Activated T-cell treated with anti-CD3 and anti-CD28 coated beads for 24 hours (primary cell): ENCODE data around the gene AOC1.

Experiments used
- DNase-seq: peaks from one replicate; pipeline ENCODE4 v3.0.0-alpha.2; 2020; ENCODE audit warnings: low read depth

Gene AOC1

DNA sequence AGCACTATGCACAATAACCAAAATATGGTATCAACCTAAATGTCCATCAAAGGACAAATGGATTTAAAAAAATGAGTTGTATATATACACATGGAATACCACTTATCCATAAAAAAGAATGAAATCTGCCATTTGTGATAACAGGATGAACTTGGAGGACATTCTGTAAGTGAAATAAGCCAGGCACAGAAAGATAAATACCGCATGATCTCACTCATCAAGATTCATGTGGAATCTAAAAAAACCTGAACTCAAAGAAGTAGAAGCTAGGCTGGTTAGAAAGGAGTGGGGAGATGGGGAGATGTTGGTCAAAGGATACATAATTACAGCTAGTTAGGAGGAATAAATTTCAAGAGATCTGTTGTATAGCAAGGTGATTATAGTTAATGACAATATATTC lies 17.3 kb upstream of the AOC1 start:
- no peak for DNase-seq

DNA sequence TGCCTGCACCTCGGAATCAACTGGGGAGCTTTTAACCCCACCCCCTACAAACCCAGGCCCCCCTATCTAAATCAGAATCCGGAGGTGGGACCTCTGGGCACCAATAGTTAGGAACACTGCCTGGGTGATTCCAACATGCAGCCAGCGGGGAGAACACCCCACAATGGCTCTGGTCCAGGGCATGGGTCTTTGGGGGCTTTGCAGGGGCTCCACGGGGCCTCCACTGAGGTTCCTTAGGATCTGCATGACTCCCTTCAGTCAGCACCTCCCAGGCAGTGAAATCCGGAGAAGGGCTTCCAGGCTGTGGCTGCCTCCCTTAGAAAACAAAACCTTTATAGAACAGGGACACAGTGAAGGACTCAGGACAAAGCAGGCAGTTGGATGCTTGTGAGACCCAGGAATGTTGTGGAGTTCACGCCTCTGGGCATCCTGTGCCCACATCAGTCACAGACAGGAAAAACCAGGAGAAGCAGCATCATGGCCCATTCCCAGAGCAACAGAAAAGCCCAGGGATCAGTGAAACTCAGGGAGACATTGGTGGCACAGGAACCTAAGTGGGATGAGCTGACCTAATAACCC lies 16.5 kb upstream of the AOC1 start:
- DNase-seq = no peak

DNA sequence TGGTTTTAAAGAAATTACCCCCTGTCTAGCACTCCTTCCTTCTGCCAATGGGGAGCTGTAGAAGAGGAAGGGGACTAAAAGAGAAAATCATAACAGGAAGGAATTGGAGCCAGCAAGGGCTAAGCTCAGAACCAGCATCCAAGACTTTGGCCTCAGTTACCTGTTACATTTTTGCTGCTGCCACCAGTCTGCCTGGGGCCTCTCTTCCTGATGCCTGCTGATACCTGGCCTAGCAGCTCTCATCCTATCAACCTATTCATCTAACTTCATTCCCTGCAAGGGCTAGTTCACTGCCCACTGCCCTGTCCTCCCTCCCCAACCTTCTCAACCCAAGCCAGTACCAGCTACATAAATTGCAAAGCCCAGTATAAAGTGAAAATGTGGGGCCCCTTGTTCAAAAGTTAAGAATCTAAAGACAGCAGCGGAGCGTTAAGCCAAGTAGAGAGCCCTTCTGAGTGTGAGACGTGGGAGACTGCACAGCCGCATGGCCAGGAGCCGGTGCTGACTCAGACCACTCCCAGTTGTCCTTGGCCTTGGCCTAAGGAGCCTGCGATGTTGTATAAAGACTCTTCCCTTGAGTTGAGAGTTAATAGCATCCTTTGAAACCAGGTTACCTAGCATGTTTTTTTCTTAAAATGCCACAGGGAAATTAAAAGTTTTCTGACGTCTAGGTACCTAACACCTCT lies 13.2 kb upstream of the AOC1 start:
- no peak for DNase-seq

DNA sequence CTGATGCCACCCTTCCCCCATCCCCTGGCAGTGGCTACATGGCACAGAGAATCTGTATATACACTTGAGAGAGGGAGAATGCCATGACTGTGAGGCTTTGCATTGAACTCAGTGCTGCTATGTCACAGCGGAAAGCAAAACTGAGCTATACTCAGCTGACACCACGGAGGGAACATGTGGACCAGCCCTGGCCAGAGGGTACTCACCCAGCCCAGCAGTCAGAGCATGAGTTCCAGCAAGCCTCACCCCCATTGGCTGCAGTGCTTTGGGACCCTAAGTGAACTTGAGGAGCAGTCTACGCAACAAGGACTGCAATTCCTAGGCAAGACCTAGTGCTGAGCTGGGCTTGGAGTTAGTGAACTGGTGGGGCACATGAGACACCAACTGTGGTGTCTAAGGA lies 10.3 kb upstream of the AOC1 start:
- no peak for DNase-seq

DNA sequence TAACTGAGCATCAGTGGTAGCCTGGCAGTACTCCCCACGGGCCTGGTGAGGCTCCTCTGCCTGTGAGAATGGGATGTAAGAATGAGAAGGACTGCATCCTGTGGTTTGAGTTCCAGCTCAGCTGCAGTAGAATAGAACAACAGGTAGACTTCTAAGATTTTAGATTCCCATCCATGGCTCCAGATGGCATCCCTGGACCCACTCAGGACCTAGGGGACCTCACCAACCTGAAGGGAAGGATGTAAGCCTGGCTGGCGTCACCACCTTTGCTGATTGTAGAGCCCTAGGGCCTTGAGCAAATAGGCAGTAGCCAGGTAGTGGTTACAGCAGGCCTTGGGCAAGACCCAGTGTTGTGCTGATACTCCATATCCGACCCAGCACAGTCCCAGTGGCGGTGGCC lies 9.6 kb upstream of the AOC1 start:
- DNase-seq = no peak

DNA sequence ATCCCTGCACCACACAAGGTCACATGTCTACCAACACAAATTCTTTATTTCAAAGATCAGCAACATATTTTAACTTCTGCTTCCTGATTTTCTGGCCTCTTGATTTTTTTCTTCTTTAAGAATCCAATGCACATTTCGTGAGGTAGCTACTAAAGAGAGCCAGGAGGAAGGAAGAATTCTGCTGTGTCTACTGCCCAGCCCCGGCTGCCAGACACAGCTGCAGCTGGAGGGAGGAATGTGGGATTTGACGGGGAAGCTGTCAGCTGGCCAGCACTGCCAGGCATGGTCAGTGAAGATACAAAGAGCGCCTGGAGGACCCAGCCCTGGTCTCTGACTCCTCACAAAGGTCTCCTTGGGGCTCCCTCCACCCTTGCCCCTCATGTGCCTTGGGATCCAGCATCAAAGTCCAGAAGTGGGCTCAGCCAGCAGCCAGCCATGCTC lies 6.9 kb upstream of the AOC1 start:
- no peak for DNase-seq

DNA sequence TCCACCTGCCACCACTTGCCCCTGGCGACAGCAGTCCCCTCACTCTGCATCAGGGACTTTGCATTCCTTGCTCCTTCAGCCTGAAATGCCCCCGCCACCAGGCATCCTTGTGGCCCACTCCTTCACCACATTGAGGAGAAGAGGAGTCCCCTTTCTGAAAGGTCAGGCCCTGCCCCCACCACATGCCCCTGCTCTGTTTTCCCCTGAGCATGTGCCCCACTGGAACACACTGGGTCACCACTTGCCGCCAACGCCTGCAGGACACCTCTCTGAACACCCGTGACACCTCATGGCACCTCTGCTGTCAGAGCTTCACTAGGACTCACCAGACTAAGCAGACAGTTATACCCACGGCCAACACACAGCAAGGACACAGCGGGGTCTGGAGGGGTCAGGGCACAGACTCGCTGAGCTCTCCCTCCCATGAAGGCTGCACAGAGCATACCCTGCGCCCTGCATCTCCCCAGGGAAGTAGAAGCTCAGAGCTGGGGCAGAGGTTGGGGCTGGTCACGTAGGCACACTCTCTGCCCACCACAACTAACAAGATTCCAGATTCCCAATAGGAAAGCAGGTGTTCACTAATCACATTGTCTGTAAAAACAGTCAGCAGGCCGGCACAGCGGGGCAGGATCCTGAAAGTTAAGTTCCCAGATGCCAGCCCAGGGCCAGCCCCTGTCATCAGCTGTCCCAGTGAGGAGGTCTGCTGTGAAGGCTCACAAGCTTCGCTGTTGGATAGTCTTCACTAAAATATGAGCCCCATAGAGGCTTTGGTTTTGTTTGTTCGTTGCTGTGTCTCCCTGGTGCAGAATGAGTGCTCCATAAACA lies 5.8 kb upstream of the AOC1 start:
- DNase-seq = no peak

DNA sequence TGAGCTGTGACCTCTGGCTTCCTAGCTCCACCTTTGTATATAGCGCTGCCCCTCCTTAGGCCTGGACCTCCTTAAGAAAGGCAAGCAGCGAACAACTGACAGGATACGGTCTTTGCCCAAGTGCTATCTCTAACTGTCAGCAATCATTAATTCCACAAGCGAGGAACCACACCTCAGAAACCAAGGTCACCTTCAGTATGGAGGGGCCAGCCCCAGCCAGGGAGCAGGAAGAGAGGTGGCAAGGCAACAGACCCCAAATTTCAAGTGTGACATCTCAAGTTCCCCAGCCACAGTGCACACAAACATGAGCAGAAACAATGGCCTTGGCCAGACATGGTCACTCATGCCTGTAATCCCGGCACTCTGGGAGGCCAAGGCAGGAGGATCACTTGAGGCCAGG lies 4.8 kb upstream of the AOC1 start:
- DNase-seq = no peak

DNA sequence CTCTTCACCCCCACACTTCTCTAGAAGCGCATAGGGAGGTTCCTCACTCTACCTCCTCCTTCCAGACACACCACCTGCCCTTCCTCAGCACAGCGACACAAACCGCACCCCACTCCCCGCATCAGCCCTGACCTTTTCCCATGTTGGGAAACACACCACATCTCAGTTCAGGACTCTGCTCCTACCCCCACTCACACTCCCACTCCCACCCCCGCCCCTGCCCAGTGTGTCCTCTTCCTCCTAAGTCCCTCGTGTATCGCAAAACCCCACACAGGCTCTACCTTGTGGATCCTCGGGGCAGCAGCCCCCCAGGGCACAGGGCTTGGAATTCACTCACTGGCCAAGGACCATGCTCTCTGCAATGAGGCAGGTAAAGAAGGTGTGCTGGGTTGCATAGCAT lies 4.2 kb upstream of the AOC1 start:
- DNase-seq = no peak

DNA sequence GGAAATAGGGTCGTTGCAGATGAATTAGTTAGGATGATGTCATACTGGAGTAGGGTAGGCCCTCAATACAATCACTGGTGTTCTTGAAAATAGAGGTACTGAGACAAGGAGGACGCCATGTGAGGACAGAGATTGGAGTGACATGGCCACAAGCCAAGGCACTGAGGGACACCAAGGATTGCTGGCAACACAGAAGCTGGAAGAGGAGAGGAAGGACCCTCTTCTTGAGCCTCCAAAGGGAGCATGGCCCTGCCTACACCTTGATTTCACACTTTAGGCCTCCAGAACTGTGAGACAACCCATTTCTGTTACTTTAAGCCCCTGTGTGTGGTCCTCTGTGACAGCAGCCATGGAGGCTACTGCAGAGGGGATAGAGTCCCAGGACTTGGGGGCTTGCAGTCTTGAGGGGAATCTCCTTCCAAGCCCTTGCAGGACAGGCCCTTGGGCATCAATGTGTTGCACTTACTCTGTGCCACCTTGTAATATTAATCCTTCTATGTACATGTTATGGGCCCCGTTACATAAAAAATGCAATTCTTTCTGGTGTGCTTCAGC lies 3.7 kb upstream of the AOC1 start:
- no peak for DNase-seq

DNA sequence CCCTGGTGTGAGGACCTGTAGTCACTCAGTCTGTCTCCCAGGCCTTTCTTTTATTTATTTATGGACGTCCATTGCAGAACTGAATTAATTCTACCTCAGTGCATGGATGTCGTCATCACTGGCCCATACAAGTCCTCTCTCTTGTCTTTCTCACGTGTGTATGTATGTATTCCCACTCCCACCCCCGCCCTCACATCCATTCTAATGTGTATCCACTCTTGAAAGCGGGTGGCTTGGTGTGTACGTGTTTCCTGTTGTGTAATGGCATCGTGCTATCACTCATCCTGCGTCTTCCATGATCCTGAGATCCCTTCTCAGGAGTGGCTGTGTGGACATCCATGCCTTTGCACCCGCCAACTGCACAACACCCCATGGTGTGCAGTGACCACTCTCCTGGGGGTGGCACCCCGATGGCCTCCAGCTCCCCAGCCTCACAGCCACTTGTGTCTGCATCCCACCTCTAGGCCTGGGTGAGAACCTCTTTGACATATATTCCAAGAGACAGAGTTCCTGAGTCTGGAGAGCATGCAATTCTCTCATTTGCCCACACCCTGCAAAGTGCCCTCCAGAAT lies 3.0 kb upstream of the AOC1 start:
- DNase-seq = no peak

DNA sequence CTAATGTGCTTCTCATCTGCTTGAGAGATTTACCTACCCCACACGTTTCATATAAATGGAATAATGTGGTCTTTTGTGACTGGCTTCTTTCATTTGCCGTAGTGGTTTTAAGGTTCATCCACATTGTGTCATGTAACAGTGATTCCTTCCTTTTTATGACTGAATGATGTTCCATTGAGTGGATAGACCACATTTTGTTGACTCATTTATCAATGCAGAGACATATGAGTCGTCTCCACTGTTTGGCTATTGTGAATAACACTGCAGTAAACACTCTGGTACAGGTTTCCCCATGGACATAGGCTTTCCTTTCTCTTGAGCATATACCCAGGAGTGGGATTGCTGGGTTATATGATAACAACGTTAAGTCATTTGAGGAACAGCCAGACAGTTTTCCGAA lies 2.0 kb upstream of the AOC1 start:
- no peak for DNase-seq

DNA sequence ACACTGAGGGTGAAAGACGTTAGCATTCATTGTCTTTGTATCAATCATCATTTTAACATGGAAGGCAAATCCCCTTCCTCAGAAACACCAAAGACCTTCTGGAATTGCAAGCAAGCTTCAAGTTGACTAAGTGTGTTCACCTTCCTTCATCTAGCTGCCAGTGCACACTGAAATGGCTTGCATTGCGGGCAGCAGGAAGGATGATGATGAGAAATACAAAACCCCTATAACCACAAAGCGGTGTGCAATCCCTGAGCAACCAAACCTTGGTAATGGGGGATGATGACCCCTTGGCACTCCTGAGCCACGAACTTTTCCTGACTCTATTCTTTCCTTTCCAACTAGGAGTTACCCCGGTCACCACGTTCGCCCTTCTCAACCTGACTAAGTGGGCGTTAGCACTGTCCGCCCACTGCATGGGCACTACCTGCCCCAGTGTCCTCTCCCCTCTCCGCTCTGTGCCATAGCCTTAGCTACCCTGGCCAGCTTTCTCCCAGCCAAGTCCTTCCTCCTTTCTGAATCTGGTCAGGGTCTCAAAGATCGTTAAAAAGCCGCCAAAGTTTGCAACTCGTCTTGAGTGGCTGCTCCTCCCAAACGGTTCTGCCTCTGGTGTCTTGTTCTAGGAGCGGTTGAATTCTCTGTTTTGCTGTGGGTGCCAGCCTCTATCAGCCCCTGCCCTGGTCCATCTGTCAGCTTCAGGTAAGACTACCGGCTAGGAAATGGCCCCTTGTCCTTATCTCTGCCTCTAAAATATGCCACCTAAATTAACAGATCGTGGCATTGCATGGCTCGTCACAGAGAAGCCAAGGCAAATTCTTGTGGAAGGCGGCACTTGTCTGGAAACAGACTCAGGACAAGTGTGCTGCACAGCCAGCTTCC lies 586 bp upstream of the AOC1 start:
- DNase-seq = no peak

DNA sequence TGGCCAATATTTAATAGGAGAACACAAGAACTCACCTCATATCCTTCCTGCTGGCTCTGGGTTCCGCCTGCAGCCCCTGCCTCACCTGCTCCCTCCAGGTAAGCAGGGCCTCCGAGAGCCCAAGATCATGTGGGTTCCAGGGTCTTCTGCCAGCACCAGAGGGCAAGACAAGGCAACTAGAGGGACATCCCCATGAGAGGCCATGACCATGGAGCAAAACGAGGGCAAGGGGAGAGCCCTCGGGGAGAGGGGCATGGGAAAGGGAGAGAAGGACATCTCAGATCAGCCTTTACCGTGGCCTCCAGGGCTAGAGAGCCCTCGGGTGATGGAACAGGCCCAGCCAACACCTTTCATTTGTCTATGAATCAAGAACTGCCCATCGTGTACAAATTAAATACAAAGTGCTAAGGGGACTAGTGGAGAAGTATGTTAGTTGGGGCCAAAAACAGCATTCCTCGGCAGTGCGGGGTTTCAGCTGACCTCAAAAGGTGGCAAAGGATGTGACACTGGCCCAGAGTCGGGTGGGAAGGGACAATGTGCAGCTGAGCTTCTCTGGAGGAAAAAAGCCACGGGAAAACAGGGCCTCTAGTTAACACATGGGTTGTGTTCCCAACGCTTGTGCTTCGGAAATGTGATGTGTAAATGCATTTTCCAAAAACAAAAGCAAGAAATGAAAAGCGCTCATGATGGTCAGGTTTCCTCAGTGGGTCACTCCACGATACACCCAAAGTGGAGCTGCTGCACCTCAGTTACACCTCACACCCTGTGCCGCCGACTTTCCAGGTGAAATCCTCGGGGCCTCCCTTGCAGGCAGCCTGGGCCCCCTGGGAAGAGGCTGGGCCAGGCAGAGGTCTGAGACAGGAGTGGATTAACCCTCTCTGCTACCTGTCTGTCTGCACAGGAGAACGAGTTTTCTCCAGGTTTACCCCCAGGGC lies 2.0 kb downstream of the AOC1 start:
- DNase-seq = no peak

DNA sequence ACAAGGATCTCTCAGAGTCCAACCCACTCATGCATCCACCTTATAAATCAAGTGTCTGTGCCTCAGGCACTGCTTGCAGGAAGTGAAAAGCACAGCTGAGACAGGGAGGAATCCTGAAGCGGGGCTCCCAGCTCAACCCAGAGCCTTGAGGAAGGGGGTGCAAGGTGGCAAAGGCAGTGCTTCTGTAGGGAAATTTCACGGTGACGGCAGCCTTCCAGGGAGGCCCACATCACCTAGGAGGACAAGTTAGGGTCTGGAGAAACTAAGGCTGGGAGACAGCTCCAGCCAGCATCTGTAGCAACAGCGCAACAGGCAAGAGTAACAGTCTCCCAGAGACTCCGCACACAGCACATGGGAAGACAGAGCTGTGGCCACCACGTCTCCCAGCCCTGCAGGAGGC lies 2.7 kb downstream of the AOC1 start:
- no peak for DNase-seq

DNA sequence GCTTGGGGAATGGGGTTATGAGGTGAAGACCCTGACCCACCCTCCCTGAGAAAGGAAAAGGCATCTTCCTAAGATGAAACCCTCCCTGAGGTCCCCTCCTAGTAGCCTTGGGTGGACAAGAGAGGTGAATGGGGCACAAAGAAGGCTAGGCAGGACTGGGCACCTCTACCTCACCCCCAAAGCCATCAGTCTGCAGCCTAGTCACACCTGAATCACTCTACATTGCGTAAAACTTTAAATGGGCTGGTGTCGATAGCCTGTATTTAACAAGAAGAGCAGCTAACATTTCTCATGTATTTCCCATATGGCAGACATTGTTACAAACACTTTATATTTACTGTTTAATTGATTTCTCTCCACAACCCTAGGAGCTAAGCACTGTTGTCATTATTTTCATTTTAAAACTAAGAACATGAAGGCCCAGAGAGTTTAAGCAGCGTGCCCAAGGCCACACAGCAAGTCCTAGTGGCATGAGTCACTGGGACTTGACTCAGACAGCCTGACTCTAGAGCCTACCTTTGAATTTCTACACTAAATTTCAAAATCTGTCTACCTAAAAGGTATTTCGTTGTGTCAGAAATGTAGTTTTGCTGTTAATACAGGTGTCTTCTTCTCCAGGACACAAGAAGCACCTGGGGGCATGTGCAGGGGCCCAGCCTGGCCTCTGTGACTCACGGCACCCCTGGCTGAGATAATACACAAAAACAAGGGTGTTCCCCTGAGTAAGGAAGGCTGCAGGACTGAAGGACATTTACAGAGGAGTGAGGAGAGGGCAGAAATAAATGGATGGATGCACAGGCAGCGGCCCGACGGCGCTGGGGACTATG lies 3.4 kb downstream of the AOC1 start:
- no peak for DNase-seq

DNA sequence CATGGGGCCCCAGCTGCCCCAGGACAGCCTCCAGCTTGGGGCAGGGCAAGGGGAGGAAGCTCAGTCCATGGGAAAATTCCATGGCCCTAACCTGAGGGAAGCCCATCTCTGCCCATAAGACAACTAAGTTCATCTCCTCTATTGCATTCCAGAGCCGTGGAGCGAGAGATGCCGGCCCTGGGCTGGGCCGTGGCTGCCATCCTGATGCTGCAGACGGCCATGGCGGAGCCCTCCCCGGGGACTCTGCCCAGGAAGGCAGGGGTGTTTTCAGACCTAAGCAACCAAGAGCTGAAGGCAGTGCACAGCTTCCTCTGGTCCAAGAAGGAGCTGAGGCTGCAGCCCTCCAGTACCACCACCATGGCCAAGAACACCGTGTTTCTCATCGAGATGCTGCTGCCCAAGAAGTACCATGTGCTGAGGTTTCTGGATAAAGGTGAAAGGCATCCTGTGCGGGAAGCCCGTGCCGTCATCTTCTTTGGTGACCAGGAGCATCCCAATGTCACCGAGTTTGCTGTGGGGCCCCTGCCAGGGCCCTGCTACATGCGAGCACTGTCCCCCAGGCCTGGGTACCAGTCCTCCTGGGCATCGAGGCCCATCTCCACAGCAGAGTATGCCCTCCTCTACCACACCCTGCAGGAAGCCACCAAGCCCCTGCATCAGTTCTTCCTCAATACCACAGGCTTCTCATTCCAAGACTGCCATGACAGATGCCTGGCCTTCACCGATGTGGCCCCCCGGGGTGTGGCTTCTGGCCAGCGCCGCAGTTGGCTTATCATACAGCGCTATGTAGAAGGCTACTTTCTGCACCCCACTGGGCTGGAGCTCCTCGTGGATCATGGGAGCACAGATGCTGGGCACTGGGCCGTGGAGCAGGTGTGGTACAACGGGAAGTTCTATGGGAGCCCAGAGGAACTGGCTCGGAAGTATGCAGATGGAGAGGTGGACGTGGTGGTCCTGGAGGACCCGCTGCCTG lies 4.3 kb downstream of the AOC1 start:
- no peak for DNase-seq

DNA sequence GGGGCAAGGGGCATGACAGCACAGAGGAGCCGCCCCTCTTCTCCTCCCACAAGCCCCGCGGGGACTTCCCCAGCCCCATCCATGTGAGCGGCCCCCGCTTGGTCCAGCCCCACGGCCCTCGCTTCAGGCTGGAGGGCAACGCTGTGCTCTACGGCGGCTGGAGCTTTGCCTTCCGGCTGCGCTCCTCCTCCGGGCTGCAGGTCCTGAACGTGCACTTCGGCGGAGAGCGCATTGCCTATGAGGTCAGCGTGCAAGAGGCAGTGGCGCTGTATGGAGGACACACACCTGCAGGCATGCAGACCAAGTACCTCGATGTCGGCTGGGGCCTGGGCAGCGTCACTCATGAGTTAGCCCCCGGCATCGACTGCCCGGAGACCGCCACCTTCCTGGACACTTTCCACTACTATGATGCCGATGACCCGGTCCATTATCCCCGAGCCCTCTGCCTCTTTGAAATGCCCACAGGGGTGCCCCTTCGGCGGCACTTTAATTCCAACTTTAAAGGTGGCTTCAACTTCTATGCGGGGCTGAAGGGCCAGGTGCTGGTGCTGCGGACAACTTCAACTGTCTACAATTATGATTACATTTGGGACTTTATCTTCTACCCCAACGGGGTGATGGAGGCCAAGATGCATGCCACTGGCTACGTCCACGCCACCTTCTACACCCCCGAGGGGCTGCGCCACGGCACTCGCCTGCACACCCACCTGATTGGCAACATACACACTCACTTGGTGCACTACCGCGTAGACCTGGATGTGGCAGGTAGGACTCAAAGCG lies 5.1 kb downstream of the AOC1 start:
- no peak for DNase-seq
